HG03159 (cell line): ENCODE data around the gene SAMD1.
"Not testable (repeated sequence)": the region's sequence is repeated elsewhere in the genome, so short reads cannot be mapped to it uniquely, and the experiment has no call there.

Experiments
- ATAC-seq: cut with Tn5 transposase; IDR thresholded peaks from one replicate; pipeline ENCODE4 v1.9.1; 2021; ENCODE audit warnings: mild to moderate bottlenecking, moderate library complexity; ENCODE audit not compliant: unreplicated experiment

The SAMD1 gene

DNA sequence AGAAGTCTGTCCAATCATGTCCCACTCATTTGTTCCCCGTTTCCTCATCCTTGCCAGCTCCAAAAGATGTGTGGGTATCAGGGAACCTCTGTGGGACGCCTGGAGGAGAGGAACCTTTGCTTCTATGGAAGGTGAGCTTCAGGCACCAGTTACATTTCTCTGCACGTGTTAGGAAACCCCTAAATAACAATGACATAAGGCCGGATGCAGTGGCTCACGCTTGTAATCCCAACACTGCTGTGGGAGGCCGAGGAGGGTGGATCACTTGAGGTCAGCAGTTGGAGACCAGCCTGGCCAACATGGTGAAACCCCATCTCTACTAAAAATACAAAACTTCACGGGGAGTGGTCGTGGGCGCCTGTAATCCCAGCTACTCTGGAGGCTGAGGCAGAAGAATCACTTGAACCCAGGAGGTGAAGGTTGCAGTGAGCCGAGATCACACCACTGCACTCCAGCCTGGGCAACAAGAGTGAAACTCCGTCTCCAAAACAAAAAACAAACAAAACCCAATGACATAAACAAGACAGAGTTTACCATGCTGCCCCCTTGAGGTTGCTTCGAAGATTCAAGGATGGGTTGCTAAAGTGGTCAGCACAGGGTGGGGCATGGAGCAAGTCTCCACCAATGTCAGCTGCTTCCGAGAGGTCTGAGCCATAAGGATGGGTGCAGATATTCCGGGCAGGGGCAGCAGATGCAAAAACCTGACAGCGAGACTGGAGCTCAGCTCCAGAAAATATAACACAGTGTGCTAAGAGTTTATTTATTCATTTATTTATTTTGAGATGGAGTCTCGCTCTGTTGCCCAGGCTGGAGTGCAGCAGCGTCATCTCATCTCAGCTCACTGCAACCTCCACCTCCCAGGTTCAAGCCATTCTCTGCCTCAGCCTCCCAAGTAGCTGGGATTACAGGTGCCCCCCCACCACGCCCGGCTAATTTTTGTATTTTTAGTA lies 47.6 kb downstream of the SAMD1 start:
- ATAC-seq = not testable (repeated sequence)

DNA sequence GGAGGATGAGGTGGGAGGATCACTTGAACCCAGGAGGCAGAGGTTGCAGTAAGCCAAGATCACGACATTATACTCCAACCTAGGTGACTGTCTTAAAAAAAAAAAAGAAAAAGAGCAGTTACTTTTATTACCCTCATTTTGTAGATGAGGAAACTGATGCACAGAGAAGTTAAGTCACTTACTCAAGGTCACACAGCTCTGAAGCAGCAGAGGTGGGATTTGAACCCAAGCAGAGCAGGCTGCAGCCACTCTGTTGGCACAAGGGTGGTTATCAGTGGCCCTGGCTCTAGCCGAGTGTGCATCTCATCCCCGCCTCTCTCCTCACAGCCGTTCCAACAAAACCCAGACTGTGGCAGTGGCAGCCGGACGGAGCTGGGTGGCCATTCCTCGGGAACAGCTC lies 51.4 kb downstream of the SAMD1 start:
- no peak for ATAC-seq
